OCI-LY7 (cell line): Measurements from ENCODE around the gene KRT80.

Source experiments
- CTCF ChIP-seq: fragments of 200-600 bp; sonication (generic); conservative IDR thresholded peaks from 2 replicates; pipeline ENCODE4 v1.5.1; 2014; ENCODE audit warnings: mild to moderate bottlenecking, antibody characterized with exemption, low read length, moderate library complexity, mixed read lengths
- EZH2phosphoT487 ChIP-seq: fragments of 200-600 bp; sonication (generic); IDR thresholded peaks from 2 replicates; pipeline ENCODE4 v1.6.1; 2018; ENCODE audit warnings: low read depth, borderline replicate concordance, mild to moderate bottlenecking, mixed run types, antibody characterized with exemption, low read length, moderate library complexity, mixed read lengths

- TF ChIP-seq CTCF (no peak), EZH2phosphoT487 (no peak)
Measured at GRCh38 chr12:52187640-52188039, 4.2 kb downstream of the KRT80 start.
